ENCODE data around the gene KIR2DL1. TPM values are rescaled to one million over a fixed set of nuclear protein-coding genes. Genes with fewer than 3 reads are reported as not detected.
"Not testable (repeated sequence)": the region's sequence is repeated elsewhere in the genome, so short reads cannot be mapped to it uniquely, and the experiment has no call there.

Gene KIR2DL1
- total and polyA plus RNA-seq, 2 donors, result 0.06 TPM; not detected in 1

GRCh38 chr19:54782916-54783315 is 13.3 kb downstream of the KIR2DL1 start:
- H3K4me1 ChIP-seq (ENCODE audit: insufficient read depth), result not testable (repeated sequence)
- 73% methylated on average over 4 of the region's 4 CpGs for WGBS

GRCh38 chr19:54786091-54786723 is 16.6 kb downstream of the KIR2DL1 start:
- 84% methylated on average over 24 of the region's 24 CpGs for WGBS
- H3K4me1 ChIP-seq (ENCODE audit: insufficient read depth); H3K4me3 ChIP-seq (ENCODE audit: low read depth, low read length); DNase-seq (ENCODE audit: extremely low spot score); H3K27ac ChIP-seq (ENCODE audit: low read depth); H3K36me3 ChIP-seq (ENCODE audit: insufficient read depth): not testable (repeated sequence)

More at GRCh38 chr19:54782916-54783315, 13.3 kb downstream of the KIR2DL1 start:
- not testable (repeated sequence) for H3K36me3 ChIP-seq (ENCODE audit: insufficient read depth); DNase-seq (ENCODE audit: extremely low spot score); H3K27ac ChIP-seq (ENCODE audit: low read depth); H3K4me3 ChIP-seq (ENCODE audit: low read depth, low read length)

DNA sequence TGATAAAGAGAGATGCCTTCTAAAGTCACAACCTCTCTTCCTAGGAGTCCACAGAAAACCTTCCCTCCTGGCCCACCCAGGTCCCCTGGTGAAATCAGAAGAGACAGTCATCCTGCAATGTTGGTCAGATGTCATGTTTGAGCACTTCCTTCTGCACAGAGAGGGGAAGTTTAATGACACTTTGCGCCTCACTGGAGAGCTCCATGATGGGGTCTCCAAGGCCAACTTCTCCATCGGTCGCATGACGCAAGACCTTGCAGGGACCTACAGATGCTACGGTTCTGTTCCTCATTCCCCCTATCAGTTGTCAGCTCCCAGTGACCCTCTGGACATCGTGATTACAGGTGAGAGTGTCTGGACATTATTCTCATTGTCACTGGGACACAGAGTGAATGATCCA is 18.6 kb downstream of the KIR2DL1 start:
- 74% methylated on average over 6 of the region's 6 CpGs for WGBS
- H3K4me1 ChIP-seq (ENCODE audit: insufficient read depth); DNase-seq (ENCODE audit: extremely low spot score); H3K4me3 ChIP-seq (ENCODE audit: low read depth, low read length); H3K36me3 ChIP-seq (ENCODE audit: insufficient read depth); H3K27ac ChIP-seq (ENCODE audit: low read depth): not testable (repeated sequence)

- no peak for DNase-seq (ENCODE audit: extremely low spot score)
- Histone ChIP-seq H3K27ac (ENCODE audit: low read depth) (no peak overlapping the region), H3K4me3 (ENCODE audit: low read depth, low read length) (no peak overlapping the region), H3K36me3 (ENCODE audit: insufficient read depth) (no peaks in the 10 kb centered on the region), H3K4me1 (ENCODE audit: insufficient read depth) (no peaks in the 10 kb centered on the region)
- WGBS, result 64% methylated on average over 5 of the region's 5 CpGs
Measured at GRCh38 chr19:54790711-54791110, 21.1 kb downstream of the KIR2DL1 start.

- Histone ChIP-seq H3K27ac (ENCODE audit: low read depth) (no peak overlapping the region), H3K4me3 (ENCODE audit: low read depth, low read length) (no peak overlapping the region), H3K36me3 (ENCODE audit: insufficient read depth) (no peaks in the 10 kb centered on the region), H3K4me1 (ENCODE audit: insufficient read depth) (no peaks in the 10 kb centered on the region)
- no peak for DNase-seq (ENCODE audit: extremely low spot score)
- 66% methylated on average over 6 of the region's 6 CpGs for WGBS
Measured at GRCh38 chr19:54791476-54791875, 21.9 kb downstream of the KIR2DL1 start.

- Histone ChIP-seq H3K27ac (ENCODE audit: low read depth) (no peak overlapping the region), H3K4me1 (ENCODE audit: insufficient read depth) (no peaks in the 10 kb centered on the region), H3K36me3 (ENCODE audit: insufficient read depth) (no peaks in the 10 kb centered on the region), H3K4me3 (ENCODE audit: low read depth, low read length) (no peak overlapping the region)
- 66% methylated on average over 8 of the region's 8 CpGs for WGBS
- no peak for DNase-seq (ENCODE audit: extremely low spot score)
Measured at GRCh38 chr19:54792814-54793213, 23.2 kb downstream of the KIR2DL1 start.

GRCh38 chr19:54795758-54796157 is 26.2 kb downstream of the KIR2DL1 start:
- no peaks in the 10 kb centered on the region for H3K4me1 ChIP-seq (ENCODE audit: insufficient read depth)
- WGBS, result 62% methylated on average over 1 of the region's 1 CpG
- no peak overlapping the region for H3K27ac ChIP-seq (ENCODE audit: low read depth)
- no peak for DNase-seq (ENCODE audit: extremely low spot score)
- H3K4me3 ChIP-seq (ENCODE audit: low read depth, low read length), result no peak overlapping the region
- H3K36me3 ChIP-seq (ENCODE audit: insufficient read depth), result no peaks in the 10 kb centered on the region

DNA sequence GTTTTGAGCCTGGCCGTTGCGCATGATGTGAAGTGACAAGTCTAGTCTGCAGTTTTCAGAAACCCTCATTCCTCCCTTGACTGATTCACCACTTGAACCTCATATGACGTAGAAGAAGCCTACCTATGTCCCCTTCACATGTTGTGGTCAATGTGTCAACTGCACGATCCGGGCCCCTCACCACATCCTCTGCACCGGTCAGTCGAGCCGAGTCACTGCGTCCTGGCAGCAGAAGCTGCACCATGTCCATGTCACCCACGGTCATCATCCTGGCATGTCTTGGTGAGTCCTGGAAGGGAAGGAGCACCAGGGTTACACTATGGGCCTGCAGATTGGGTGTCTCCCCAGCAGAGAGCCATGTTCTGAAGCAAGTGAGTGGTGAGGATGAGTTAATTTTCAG is 33.8 kb downstream of the KIR2DL1 start, which contains the start of gene KIR2DL4:
KIR2DL4 (plus strand) TSS at position 201 of the 400 bp plus-strand sequence; CDS start at position 243, 42 bp downstream.
- H3K4me1 ChIP-seq (ENCODE audit: insufficient read depth), result no peaks in the 10 kb centered on the region
- DNase-seq (ENCODE audit: extremely low spot score), result no peak

GRCh38 chr19:54804101-54804500 is 34.5 kb downstream of the KIR2DL1 start:
- Histone ChIP-seq H3K27ac (ENCODE audit: low read depth) (no peak overlapping the region), H3K4me1 (ENCODE audit: insufficient read depth) (no peaks in the 10 kb centered on the region), H3K4me3 (ENCODE audit: low read depth, low read length) (no peak overlapping the region), H3K36me3 (ENCODE audit: insufficient read depth) (no peaks in the 10 kb centered on the region)
- DNase-seq (ENCODE audit: extremely low spot score), result no peak
- 64% methylated on average over 5 of the region's 5 CpGs for WGBS

More for the DNA sequence above, 33.8 kb downstream of the KIR2DL1 start, which contains the start of gene KIR2DL4:
- Histone ChIP-seq H3K4me3 (ENCODE audit: low read depth, low read length) (no peak within 1 kb of the TSS), H3K27ac (ENCODE audit: low read depth) (no peak within 1 kb of the TSS), H3K36me3 (ENCODE audit: insufficient read depth) (no peaks in the 10 kb centered on the region)
- 82% methylated on average over 10 of the region's 10 CpGs for WGBS

- 89% methylated on average over 10 of the region's 10 CpGs for WGBS
Measured at GRCh38 chr19:54804571-54804970, 35.0 kb downstream of the KIR2DL1 start.

DNA sequence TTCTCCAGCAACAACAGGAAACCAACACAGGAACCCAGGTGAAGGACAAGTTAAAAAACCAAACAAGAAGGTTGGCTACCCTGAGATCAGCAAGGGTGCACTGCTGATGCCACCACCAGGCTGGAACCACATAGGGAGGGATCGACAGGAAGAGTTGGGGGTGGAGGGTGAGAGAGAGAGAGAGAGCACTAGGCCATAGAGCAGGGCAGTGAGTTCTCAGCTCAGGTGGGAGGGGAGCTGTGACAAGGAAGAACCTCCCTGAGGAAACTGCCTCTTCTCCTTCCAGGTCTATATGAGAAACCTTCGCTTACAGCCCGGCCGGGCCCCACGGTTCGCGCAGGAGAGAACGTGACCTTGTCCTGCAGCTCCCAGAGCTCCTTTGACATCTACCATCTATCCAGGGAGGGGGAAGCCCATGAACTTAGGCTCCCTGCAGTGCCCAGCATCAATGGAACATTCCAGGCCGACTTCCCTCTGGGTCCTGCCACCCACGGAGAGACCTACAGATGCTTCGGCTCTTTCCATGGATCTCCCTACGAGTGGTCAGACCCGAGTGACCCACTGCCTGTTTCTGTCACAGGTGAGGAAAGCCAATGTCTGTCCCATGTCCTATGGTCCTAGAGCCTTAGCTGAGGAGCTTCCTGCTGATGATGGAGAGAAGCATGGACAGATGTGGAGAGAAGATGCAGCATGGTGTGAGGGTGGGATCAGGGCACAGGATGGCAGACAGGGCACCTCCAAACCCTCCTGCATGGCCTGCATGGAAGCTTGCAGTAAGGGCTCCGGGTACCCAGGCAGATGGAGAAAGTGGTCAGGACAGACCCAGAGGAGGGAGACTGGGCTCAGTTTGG is 36.3 kb downstream of the KIR2DL1 start:
- no peak overlapping the region for H3K27ac ChIP-seq (ENCODE audit: low read depth)
- no peaks in the 10 kb centered on the region for H3K4me1 ChIP-seq (ENCODE audit: insufficient read depth)
- H3K36me3 ChIP-seq (ENCODE audit: insufficient read depth), result no peaks in the 10 kb centered on the region
- 83% methylated on average over 14 of the region's 14 CpGs for WGBS
- H3K4me3 ChIP-seq (ENCODE audit: low read depth, low read length), result no peak overlapping the region
- no peak for DNase-seq (ENCODE audit: extremely low spot score)

More at GRCh38 chr19:54804571-54804970, 35.0 kb downstream of the KIR2DL1 start:
- DNase-seq (ENCODE audit: extremely low spot score), result no peak
- H3K36me3 ChIP-seq (ENCODE audit: insufficient read depth), result no peaks in the 10 kb centered on the region
- H3K4me3 ChIP-seq (ENCODE audit: low read depth, low read length), result no peak overlapping the region
- H3K27ac ChIP-seq (ENCODE audit: low read depth), result no peak overlapping the region
- H3K4me1 ChIP-seq (ENCODE audit: insufficient read depth), result no peaks in the 10 kb centered on the region

DNA sequence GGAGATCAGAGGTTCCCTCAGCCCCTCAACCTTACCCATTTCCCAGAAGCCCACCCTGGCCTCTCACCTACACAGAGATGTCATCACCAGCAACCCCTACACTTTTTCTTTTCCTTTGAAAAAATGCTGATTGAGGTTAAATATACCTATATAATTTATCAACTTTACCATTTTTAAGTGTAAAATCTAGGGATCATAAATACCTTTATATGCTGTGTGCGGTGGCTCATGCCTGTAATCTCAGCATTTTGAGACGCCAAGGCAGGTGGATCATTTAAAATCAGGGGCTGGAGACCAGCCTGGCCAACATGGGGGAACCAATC is 36.9 kb downstream of the KIR2DL1 start:
- no peaks in the 10 kb centered on the region for H3K36me3 ChIP-seq (ENCODE audit: insufficient read depth)
- H3K27ac ChIP-seq (ENCODE audit: low read depth), result no peak overlapping the region
- DNase-seq (ENCODE audit: extremely low spot score), result no peak
- no peaks in the 10 kb centered on the region for H3K4me1 ChIP-seq (ENCODE audit: insufficient read depth)
- 56% methylated on average over 2 of the region's 2 CpGs for WGBS
- no peak overlapping the region for H3K4me3 ChIP-seq (ENCODE audit: low read depth, low read length)

GRCh38 chr19:54814571-54814970 is 45.0 kb downstream of the KIR2DL1 start:
- not testable (repeated sequence) for H3K27ac ChIP-seq (ENCODE audit: low read depth); H3K4me3 ChIP-seq (ENCODE audit: low read depth, low read length); H3K36me3 ChIP-seq (ENCODE audit: insufficient read depth); DNase-seq (ENCODE audit: extremely low spot score); H3K4me1 ChIP-seq (ENCODE audit: insufficient read depth)
- WGBS, result 57% methylated on average over 3 of the region's 3 CpGs

- H3K36me3 ChIP-seq (ENCODE audit: insufficient read depth), result not testable (repeated sequence)
- WGBS, result 86% methylated on average over 17 of the region's 17 CpGs
Measured at GRCh38 chr19:54816251-54816650, 46.7 kb downstream of the KIR2DL1 start, which contains the start of gene KIR3DL1. Gene KIR3DL1 (plus strand): TSS chr19:54816468.

More at GRCh38 chr19:54816251-54816650, 46.7 kb downstream of the KIR2DL1 start, which contains the start of gene KIR3DL1:
- not testable (repeated sequence) for H3K4me3 ChIP-seq (ENCODE audit: low read depth, low read length); H3K27ac ChIP-seq (ENCODE audit: low read depth); DNase-seq (ENCODE audit: extremely low spot score); H3K4me1 ChIP-seq (ENCODE audit: insufficient read depth)

Measured in urinary bladder (tissue), 4 donors.